Endothelial cell of umbilical vein (primary cell): ENCODE results near the gene NRGN. TPM values are rescaled to one million over a fixed set of nuclear protein-coding genes. Genes with fewer than 3 reads are reported as not detected.

Experiments
- BruUV-seq: library from RNA; stranded (reverse); fragments of 400-500 nt; replicated peaks from 2 replicates; lab custom pipeline; 2021; lab: Mats Ljungman, UMichigan
- CTCF ChIA-PET: fragments of 300-600, 350-600 bp; sonication (Branson Sonifier 250); formaldehyde crosslinking; loops from one replicate; lab custom pipeline; 2021; ENCODE audit warnings: antibody characterized with exemption, inconsistent platforms; lab: Charles Lee
- POLR2A ChIA-PET: fragments of 300-600, 350-600 bp; sonication (Branson Sonifier 250); formaldehyde crosslinking; loops from one replicate; lab custom pipeline; 2021; ENCODE audit warnings: antibody characterized with exemption, inconsistent platforms; lab: Charles Lee
- DNase-seq: peaks from one replicate; pipeline ENCODE4 v3.0.0-alpha.2; 2011; ENCODE audit warnings: low read depth, low spot score
- FAIRE-seq: peaks from 2 replicates; lab custom pipeline; 2011; peaks lifted over from hg19 to GRCh38; lab: Jason Lieb, UNC
- H2AFZ ChIP-seq: 2 replicates; pipeline ENCODE4 v1.6.0; 2012; ENCODE audit warnings: low read depth, low read length, control low read depth, inconsistent platforms
- H3K27ac ChIP-seq: 2 replicates; pipeline ENCODE4 v1.5.1; 2011; ENCODE audit warnings: low read depth, mild to moderate bottlenecking, control low read depth, low read length, moderate library complexity; ENCODE audit not compliant: insufficient read depth
- H3K27me3 ChIP-seq, 2 experiments: 2 replicates each; pipeline versions ENCODE4 v1.6.0 to v1.6.1; 2011; ENCODE audit warnings: low read length in 2 of 2, mixed read lengths in 1 of 2; ENCODE audit not compliant: control insufficient read depth in 2 of 2, insufficient read depth in 2 of 2
- H3K36me3 ChIP-seq, 2 experiments: 2 replicates in 1 of 2; 3 replicates in 1 of 2; pipeline ENCODE4 v1.5.1; 2011; ENCODE audit warnings: low read length in 2 of 2, mild to moderate bottlenecking in 1 of 2, moderate library complexity in 1 of 2; ENCODE audit not compliant: control insufficient read depth in 2 of 2, insufficient read depth in 2 of 2; ENCODE audit errors: extremely low read depth in 1 of 2
- H3K4me1 ChIP-seq: 3 replicates; pipeline ENCODE4 v1.5.1; 2011; ENCODE audit warnings: mild to moderate bottlenecking, low read length; ENCODE audit not compliant: control insufficient read depth, insufficient read depth; ENCODE audit errors: extremely low read depth
- H3K4me2 ChIP-seq: 2 replicates; pipeline ENCODE4 v1.6.1; 2011; ENCODE audit warnings: low read length, control low read depth, mixed read lengths; ENCODE audit not compliant: insufficient read depth
- H3K4me3 ChIP-seq, 3 experiments: fragments of 200-600 bp in 1 of 3; sonication (generic), shearing (Covaris generic) in 1 of 3; replicated peaks in 1 of 3; 2 replicates each; pipeline ENCODE4 v1.5.1; 2011 to 2016; ENCODE audit warnings: control low read depth in 3 of 3, low read length in 3 of 3, mild to moderate bottlenecking in 2 of 3, inconsistent platforms in 1 of 3, low read depth in 1 of 3, moderate library complexity in 1 of 3; ENCODE audit not compliant: insufficient read depth in 1 of 3
- H3K79me2 ChIP-seq: 2 replicates; pipeline ENCODE4 v1.6.0; 2012; ENCODE audit warnings: low read length, inconsistent platforms; ENCODE audit not compliant: control insufficient read depth, insufficient read depth
- H3K9ac ChIP-seq: replicated peaks from 2 replicates; pipeline ENCODE3; 2011; ENCODE audit warnings: low read length, control low read depth; ENCODE audit not compliant: insufficient read depth; ENCODE audit errors: extremely low read depth
- H3K9me1 ChIP-seq: replicated peaks from 3 replicates; pipeline ENCODE4 v1.6.0; 2011; ENCODE audit warnings: mild to moderate bottlenecking, low read length; ENCODE audit not compliant: control insufficient read depth, insufficient read depth; ENCODE audit errors: extremely low read depth
- H3K9me3 ChIP-seq: replicated peaks from 2 replicates; pipeline ENCODE4 v1.5.1; 2012; ENCODE audit warnings: low read length, inconsistent platforms; ENCODE audit not compliant: control insufficient read depth, insufficient read depth
- H4K20me1 ChIP-seq: replicated peaks from 2 replicates; pipeline ENCODE3; 2011; ENCODE audit warnings: mild to moderate bottlenecking, low read length; ENCODE audit not compliant: control insufficient read depth, insufficient read depth; ENCODE audit errors: extremely low read depth
- CTCF ChIP-seq, 2 donors: IDR thresholded peaks; 1 replicate in 1 of 2; 2 replicates in 1 of 2; pipeline ENCODE4 v1.5.1; 2011; ENCODE audit warnings: low read length in 2 of 2, mild to moderate bottlenecking in 2 of 2, moderate library complexity in 2 of 2, control low read depth in 1 of 2, inconsistent platforms in 1 of 2, low read depth in 1 of 2; ENCODE audit not compliant: insufficient read depth in 1 of 2; ENCODE audit errors: extremely low read depth in 1 of 2
- EZH2 ChIP-seq: IDR thresholded peaks from 2 replicates; pipeline ENCODE4 v1.6.1; 2012; ENCODE audit warnings: borderline replicate concordance, low read depth, mild to moderate bottlenecking, moderate library complexity, low read length, inconsistent platforms; ENCODE audit not compliant: severe bottlenecking
- FOS ChIP-seq: IDR thresholded peaks from 2 replicates; pipeline ENCODE4 v1.6.1; 2011; ENCODE audit warnings: mild to moderate bottlenecking, low read length, moderate library complexity, borderline replicate concordance; ENCODE audit not compliant: insufficient read depth
- GATA2 ChIP-seq: IDR thresholded peaks from 2 replicates; pipeline ENCODE4 v1.7.0; 2011; ENCODE audit warnings: low read depth, mild to moderate bottlenecking, moderate library complexity, mixed read lengths, low read length; ENCODE audit not compliant: insufficient read length, insufficient read depth
- JUN ChIP-seq: IDR thresholded peaks from 2 replicates; pipeline ENCODE4 v1.6.1; 2011; ENCODE audit warnings: borderline replicate concordance, low read depth; ENCODE audit not compliant: insufficient read length, insufficient read depth
- MYC ChIP-seq: IDR thresholded peaks from one replicate; pipeline ENCODE4 v1.6.1; 2011; ENCODE audit warnings: mild to moderate bottlenecking, low read depth, low read length
- POLR2A ChIP-seq: IDR thresholded peaks from 2 replicates; pipeline ENCODE4 v1.6.1; 2012; ENCODE audit warnings: low read depth, mild to moderate bottlenecking, control low read depth, low read length
- POLR2AphosphoS5 ChIP-seq: IDR thresholded peaks from 2 replicates; pipeline ENCODE4 v1.6.1; 2012; ENCODE audit warnings: low read depth, mild to moderate bottlenecking, control low read depth, low read length, moderate library complexity; ENCODE audit not compliant: insufficient read depth
- dilution Hi-C: fragments of 300-500 bp; cut with MboI; formaldehyde crosslinking; loops from one replicate; pipeline ENCODE4 v1.15.0; 2019; ENCODE audit warnings: low sequenced_read_pairs; ENCODE audit not compliant: extremely low pct_ligation_motif_present
- intact Hi-C: fragments of 100-400 bp; cut with micrococcal nuclease; formaldehyde crosslinking; loops from one replicate; pipeline ENCODE4 v1.10.0; 2022
- polyA plus RNA-seq, 4 experiments: library from polyadenylated mRNA; depleted of rRNA in 3 of 4; stranded (reverse) in 3 of 4; unstranded in 1 of 4; fragments of >200 nt; gene quantifications; 2 replicates each; pipeline versions ENCODE4 v1.2.1 to v1.2.3, GENCODE V29; 2011 to 2012; ENCODE audit warnings: missing spikeins in 1 of 4
- total RNA-seq: library from RNA; stranded (reverse); gene quantifications from 2 replicates; pipeline ENCODE4 v1.2.3, GENCODE V29; 2021
- TF ChIP-seq, protein P1 (sequence below): IDR thresholded peaks from 2 replicates; pipeline ENCODE4 v1.6.1; 2011; ENCODE audit not compliant: insufficient read depth, insufficient read length

The NRGN gene
- total and polyA plus RNA-seq, 2 donors (not counting 3 experiments of a cell fraction or from before 2014, with no cell fraction given): 29.1 to 33.5 TPM

GRCh38 chr11:124793466-124794278, 53.9 kb downstream of the NRGN start:
- peaks cover 100% of the 10 kb centered on the region for H3K79me2 ChIP-seq
- FAIRE-seq: no peak
- no peaks in the 10 kb centered on the region for H3K36me3 ChIP-seq
- H2AFZ ChIP-seq: no peak overlapping the region
- TF ChIP-seq POLR2A (no peak), MYC (no peak), FOS (no peak), CTCF (IDR thresholded peaks at IDR 0.05; ENCODE audit: extremely low read depth in 1 of 2, insufficient read depth in 1 of 2, low read depth in 1 of 2, low read length in 2 of 2) (peak; percentile 64)
- peak; percentile 70 for DNase-seq
- intact Hi-C loops: loop anchor here (1.0 kb wide), 4 partner anchors 30 to 149 kb away; no protein-coding TSS in a partner anchor
- no peaks in the 10 kb centered on the region for H3K9me3 ChIP-seq
- H4K20me1 ChIP-seq: peaks cover 4% of the 10 kb centered on the region
- H3K27ac ChIP-seq: no peak overlapping the region
- no peaks in the 10 kb centered on the region for H3K9me1 ChIP-seq
- H3K4me3 ChIP-seq: no peak overlapping the region
- ChIA-PET CTCF (interaction anchor here (0.6 to 10.2 kb wide), 36 partner anchors 8 to 166 kb away, joined by 3 to 191 read pairs (median 8); partner anchors contain the start of genes NRGN, SIAE, SPA17 and VSIG2), POLR2A (interaction anchor here (2.0 kb wide), 1 partner anchor 21 kb away, joined by 5 read pairs; no protein-coding TSS in a partner anchor)
- no peak overlapping the region for H3K9ac ChIP-seq
- peaks cover 9% of the 10 kb centered on the region for H3K4me1 ChIP-seq
- BruUV-seq: no TSS peak
- H3K27me3 ChIP-seq: no peaks in the 10 kb centered on the region
- H3K4me2 ChIP-seq: no peak overlapping the region
- dilution Hi-C loops: no loop called here

DNA sequence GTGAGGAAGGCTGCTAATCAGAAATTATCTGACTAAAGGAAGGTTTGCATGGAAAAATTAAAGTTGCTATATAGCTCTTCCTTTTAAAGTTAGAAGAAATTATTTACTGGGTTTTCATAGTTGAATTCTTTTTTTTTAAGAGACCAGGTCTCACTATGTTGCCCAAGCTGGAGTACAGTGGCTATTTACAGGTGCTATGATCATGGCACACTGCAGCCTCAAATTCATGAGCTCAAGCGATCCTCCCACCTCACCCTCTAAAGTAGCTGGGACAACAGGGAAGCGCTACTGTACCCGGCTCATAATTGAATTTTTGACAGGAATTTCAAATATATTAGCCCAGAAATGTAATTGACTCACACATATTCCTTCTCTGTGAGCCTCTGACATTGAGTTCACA, 56.6 kb downstream of the NRGN start:
- no peak overlapping the region for H3K4me2 ChIP-seq
- no peak overlapping the region for H2AFZ ChIP-seq
- peaks cover 4% of the 10 kb centered on the region for H4K20me1 ChIP-seq
- H3K36me3 ChIP-seq: no peaks in the 10 kb centered on the region
- H3K9me3 ChIP-seq: no peaks in the 10 kb centered on the region
- ChIA-PET CTCF (interaction anchor here (0.8 to 10.2 kb wide), 9 partner anchors 17 to 126 kb away, joined by 3 to 191 read pairs (median 5); no protein-coding TSS in a partner anchor), POLR2A (no interaction called here)
- peaks cover 19% of the 10 kb centered on the region for H3K4me1 ChIP-seq
- DNase-seq (no peak), FAIRE-seq (no peak)
- TF ChIP-seq POLR2A (no peak), EZH2 (no peak), CTCF (IDR thresholded peaks at IDR 0.05; ENCODE audit: extremely low read depth in 1 of 2, insufficient read depth in 1 of 2, low read depth in 1 of 2, low read length in 2 of 2) (no peak), FOS (no peak), GATA2 (no peak), POLR2AphosphoS5 (no peak), JUN (no peak), MYC (no peak)
- TF ChIP-seq, protein P1, sequence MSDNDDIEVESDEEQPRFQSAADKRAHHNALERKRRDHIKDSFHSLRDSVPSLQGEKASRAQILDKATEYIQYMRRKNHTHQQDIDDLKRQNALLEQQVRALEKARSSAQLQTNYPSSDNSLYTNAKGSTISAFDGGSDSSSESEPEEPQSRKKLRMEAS: no peak
- H3K27ac ChIP-seq: no peak overlapping the region
- dilution Hi-C loops: no loop called here
- peaks cover 86% of the 10 kb centered on the region for H3K79me2 ChIP-seq
- no peaks in the 10 kb centered on the region for H3K27me3 ChIP-seq
- no peaks in the 10 kb centered on the region for H3K9me1 ChIP-seq
- no TSS peak for BruUV-seq
- no peak overlapping the region for H3K4me3 ChIP-seq
- no peak overlapping the region for H3K9ac ChIP-seq
- intact Hi-C loops: no loop called here
